Duodenal mucosa (tissue), 2 donors: Measurements from ENCODE around the gene RER1.

Experiments used
- H3K27ac ChIP-seq: one replicate; pipeline ENCODE4 v1.7.0; 2013; ENCODE audit warnings: low read depth, low read length
- H3K27me3 ChIP-seq, 2 donors: one replicate each; pipeline ENCODE4 v1.7.0; 2013; ENCODE audit warnings: low read length in 2 of 2, control low read depth in 1 of 2; ENCODE audit not compliant: insufficient read depth in 2 of 2, control insufficient read depth in 1 of 2
- H3K36me3 ChIP-seq, 2 donors: one replicate each; pipeline ENCODE4 v1.7.0; 2013; ENCODE audit warnings: low read length in 2 of 2, control low read depth in 1 of 2; ENCODE audit not compliant: insufficient read depth in 2 of 2, control insufficient read depth in 1 of 2
- H3K4me1 ChIP-seq, 2 donors: one replicate each; pipeline ENCODE4 v1.7.0; 2013; ENCODE audit warnings: low read length in 2 of 2, control low read depth in 1 of 2; ENCODE audit not compliant: insufficient read depth in 2 of 2, control insufficient read depth in 1 of 2
- H3K4me3 ChIP-seq, 2 donors: one replicate each; pipeline ENCODE4 v1.7.0; 2013; ENCODE audit warnings: low read length in 2 of 2, low read depth in 1 of 2
- H3K9ac ChIP-seq, 2 donors: one replicate each; pipeline ENCODE4 v1.7.0; 2013; ENCODE audit warnings: low read length in 2 of 2, low read depth in 1 of 2
- H3K9me3 ChIP-seq, 2 donors: one replicate each; pipeline ENCODE4 v1.7.0; 2013; ENCODE audit warnings: low read length in 2 of 2, control low read depth in 1 of 2; ENCODE audit not compliant: control insufficient read depth in 1 of 2

The RER1 gene

GRCh38 chr1:2408456-2408855, 16.8 kb downstream of the RER1 start:
- Histone ChIP-seq H3K27ac (no peak overlapping the region), H3K27me3 (no peaks in the 10 kb centered on the region), H3K4me3 (no peak overlapping the region), H3K9ac (no peak overlapping the region), H3K36me3 (peaks cover 19 to 47% of the 10 kb centered on the region in 2 donors), H3K9me3 (no peaks in the 10 kb centered on the region), H3K4me1 (peaks cover 7 to 12% of the 10 kb centered on the region in 2 donors)

DNA sequence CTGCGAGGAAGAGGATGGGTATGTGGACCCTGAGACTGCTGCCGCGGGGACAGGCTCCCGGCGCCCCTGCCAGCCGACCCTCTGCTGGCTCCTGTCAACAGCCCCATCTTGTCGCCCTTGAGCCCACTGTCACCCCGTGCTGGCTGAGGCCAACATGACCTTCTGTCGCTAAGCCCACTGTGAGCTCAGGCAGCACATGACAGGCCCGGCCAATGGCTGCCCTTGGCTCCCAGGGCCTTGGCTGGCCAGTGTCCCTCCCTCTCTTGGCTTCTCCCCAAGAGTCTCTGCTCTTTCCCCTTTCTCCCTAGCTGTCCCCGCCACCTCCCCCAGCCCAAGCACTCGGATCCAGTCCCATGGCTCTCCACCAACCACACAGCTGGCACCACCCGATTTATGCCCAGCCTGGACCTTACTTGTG, 17.2 kb downstream of the RER1 start:
- H3K36me3 ChIP-seq = peaks cover 16 to 44% of the 10 kb centered on the region in 2 donors
- no peak overlapping the region for H3K9ac ChIP-seq
- H3K27ac ChIP-seq = no peak overlapping the region
- H3K4me1 ChIP-seq = peaks cover 11 to 16% of the 10 kb centered on the region in 2 donors
- H3K4me3 ChIP-seq = no peak overlapping the region
- H3K27me3 ChIP-seq = no peaks in the 10 kb centered on the region
- no peaks in the 10 kb centered on the region for H3K9me3 ChIP-seq

GRCh38 chr1:2409745-2410144, 18.1 kb downstream of the RER1 start:
- H3K4me1 ChIP-seq = peaks cover 16 to 24% of the 10 kb centered on the region in 2 donors
- H3K9me3 ChIP-seq = no peaks in the 10 kb centered on the region
- no peak overlapping the region for H3K27ac ChIP-seq
- H3K36me3 ChIP-seq = peaks cover 8 to 35% of the 10 kb centered on the region in 2 donors
- H3K9ac ChIP-seq = no peak overlapping the region
- H3K4me3 ChIP-seq = no peak overlapping the region
- H3K27me3 ChIP-seq = no peaks in the 10 kb centered on the region

- no peaks in the 10 kb centered on the region for H3K9me3 ChIP-seq
- H3K36me3 ChIP-seq = peaks cover 3 to 20% of the 10 kb centered on the region in 2 donors
- H3K4me3 ChIP-seq = peak overlapping the region; percentile 78 to 91
- H3K27me3 ChIP-seq = peaks cover 0 to under 1% of the 10 kb centered on the region in 2 donors
- H3K4me1 ChIP-seq = peaks cover 27 to 36% of the 10 kb centered on the region in 2 donors
- peak overlapping the region; percentile 81 to 84 for H3K9ac ChIP-seq
- peak overlapping the region; percentile 84 for H3K27ac ChIP-seq
Measured at GRCh38 chr1:2411801-2412394, 20.3 kb downstream of the RER1 start.

GRCh38 chr1:2412395-2412772, 20.7 kb downstream of the RER1 start, which contains the start of gene PEX10:
Gene PEX10 (minus strand): TSS chr1:2412564. CDS start chr1:2412502, 62 bp downstream.
- peak within 1 kb of the TSS; percentile 91 for H3K27ac ChIP-seq
- peak within 1 kb of the TSS; percentile 81 to 84 for H3K9ac ChIP-seq
- H3K27me3 ChIP-seq = peaks cover 0 to 6% of the 10 kb centered on the region in 2 donors
- H3K4me3 ChIP-seq = peak within 1 kb of the TSS; percentile 78 to 91
- peaks cover 27 to 36% of the 10 kb centered on the region in 2 donors for H3K4me1 ChIP-seq
- no peaks in the 10 kb centered on the region for H3K9me3 ChIP-seq
- peaks cover 3 to 18% of the 10 kb centered on the region in 2 donors for H3K36me3 ChIP-seq

DNA sequence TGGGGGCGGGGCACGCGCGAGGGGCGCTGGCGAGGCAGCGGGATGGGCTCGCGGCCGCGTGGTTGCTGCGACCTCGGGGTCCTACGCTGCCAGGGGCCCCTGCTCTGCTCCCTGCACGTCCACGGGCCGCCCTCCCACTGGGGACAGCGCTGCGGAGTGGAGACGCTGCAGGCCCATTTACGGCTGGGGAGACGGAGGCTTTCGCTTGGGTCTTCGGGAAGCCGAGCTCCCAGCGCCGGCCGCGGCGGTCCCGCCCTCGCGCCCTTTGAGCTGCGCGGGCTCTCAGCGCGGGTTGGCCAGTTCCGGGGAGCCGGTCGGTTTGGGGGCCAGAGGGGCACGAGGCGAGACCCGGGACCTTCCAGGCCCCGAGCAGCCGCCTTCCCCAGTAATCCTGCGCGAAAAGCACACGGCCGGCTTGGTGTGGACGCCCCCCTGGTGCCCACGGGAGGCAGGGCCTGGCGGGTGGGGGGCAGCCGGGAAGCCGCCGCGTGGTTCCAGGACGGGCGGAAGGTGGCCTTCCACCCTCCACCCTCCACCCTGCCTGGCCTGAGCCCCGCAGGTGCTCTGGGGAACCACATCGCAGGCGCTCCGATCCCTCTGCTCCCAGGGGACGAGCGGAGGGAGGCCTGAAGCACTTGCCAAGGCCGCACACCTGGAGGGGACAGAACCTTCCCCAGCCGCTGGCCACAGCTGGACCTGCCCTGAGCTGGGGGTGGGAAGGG, 21.3 kb downstream of the RER1 start:
- Histone ChIP-seq H3K9me3 (no peaks in the 10 kb centered on the region), H3K27ac (peak overlapping the region; percentile 91), H3K9ac (peak overlapping the region; percentile 69 to 81), H3K4me1 (peaks cover 27 to 36% of the 10 kb centered on the region in 2 donors), H3K27me3 (peaks cover 0 to 11% of the 10 kb centered on the region in 2 donors), H3K36me3 (peaks cover 3 to 15% of the 10 kb centered on the region in 2 donors), H3K4me3 (peak overlapping the region; percentile 78 to 83)

DNA sequence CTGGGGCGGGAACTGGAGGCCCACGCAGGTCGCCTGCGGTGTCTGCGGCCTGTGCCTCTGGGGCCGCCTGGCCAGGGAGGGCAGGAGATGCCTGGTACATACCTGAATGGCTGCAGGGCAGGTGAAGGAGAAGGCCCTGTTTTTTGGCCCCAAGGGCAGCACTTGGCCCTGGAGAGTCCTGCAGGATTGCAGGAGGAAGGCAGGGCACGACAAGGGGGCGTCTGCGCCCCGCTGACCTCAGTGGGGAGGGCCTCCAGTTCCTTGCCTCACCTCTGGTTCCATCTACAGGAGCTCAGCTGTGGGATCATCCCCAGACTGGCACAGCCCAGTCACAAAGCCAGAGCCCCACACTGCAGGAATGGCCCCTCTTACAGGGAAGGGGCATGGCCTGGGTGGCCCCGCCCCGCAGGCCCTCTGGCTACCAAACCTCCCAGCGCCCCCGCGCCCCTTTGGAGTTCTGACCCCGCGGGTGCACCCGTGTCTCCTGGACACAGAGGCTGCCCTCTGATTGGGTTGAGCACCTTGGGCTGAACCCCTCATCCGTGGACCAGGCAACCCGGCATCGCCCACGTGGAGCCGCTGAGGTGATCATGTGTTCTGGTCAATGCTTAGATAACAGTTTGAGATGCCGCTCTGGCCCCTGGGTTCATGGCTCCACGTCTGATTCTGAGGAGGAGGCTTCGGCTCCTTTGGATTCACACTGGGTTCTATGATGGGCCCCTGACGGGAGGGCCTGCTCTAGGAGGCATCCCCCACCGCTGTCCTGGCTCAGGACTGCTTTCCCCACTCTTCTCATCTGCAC, 22.1 kb downstream of the RER1 start:
- no peaks in the 10 kb centered on the region for H3K9me3 ChIP-seq
- H3K36me3 ChIP-seq = peaks cover 0 to 7% of the 10 kb centered on the region in 2 donors
- H3K9ac ChIP-seq = peak overlapping the region; percentile 69 to 81
- H3K27me3 ChIP-seq = peaks cover 0 to 16% of the 10 kb centered on the region in 2 donors
- H3K27ac ChIP-seq = peak overlapping the region; percentile 91
- peaks cover 27 to 36% of the 10 kb centered on the region in 2 donors for H3K4me1 ChIP-seq
- H3K4me3 ChIP-seq = peak overlapping the region; percentile 78 to 83

DNA sequence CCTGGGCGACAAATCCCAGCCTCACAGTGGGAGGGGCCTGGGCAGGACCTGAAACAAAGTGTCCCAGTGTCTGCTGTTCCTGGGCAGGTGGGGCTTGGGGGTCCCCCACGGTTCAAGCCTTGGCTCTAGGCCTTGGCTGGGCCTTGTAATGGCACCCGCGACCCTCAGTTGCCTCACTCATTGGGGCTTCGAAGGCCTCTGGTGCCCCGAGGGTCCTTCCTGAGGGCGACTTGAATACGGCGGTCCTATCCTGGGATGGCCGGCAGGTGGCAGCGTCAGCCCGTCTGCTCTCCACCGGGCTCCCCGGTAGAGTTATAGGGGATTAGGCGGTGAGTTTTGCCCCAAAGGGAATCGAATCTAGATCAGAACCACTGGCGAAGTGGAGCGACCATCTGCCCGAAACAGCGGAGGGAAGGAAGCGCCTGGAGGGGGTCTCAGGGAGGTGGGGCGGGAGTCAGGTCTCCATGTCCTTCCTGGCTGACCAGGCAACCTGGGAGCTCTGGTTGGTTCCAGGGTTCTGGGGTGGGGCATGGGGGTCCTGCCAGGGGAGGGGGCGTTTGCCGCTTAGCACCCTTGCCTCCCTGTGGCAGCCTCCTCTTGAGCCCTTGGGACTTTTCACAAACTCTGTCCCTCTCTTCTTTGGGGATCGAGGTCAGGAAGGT, 22.8 kb downstream of the RER1 start:
- Histone ChIP-seq H3K27me3 (peaks cover 0 to 22% of the 10 kb centered on the region in 2 donors), H3K27ac (no peak overlapping the region), H3K36me3 (no peaks in the 10 kb centered on the region), H3K4me1 (peaks cover 27 to 36% of the 10 kb centered on the region in 2 donors), H3K4me3 (peak overlapping the region; percentile 78 to 83), H3K9me3 (no peaks in the 10 kb centered on the region), H3K9ac (peak overlapping the region; percentile 69 to 81)

DNA sequence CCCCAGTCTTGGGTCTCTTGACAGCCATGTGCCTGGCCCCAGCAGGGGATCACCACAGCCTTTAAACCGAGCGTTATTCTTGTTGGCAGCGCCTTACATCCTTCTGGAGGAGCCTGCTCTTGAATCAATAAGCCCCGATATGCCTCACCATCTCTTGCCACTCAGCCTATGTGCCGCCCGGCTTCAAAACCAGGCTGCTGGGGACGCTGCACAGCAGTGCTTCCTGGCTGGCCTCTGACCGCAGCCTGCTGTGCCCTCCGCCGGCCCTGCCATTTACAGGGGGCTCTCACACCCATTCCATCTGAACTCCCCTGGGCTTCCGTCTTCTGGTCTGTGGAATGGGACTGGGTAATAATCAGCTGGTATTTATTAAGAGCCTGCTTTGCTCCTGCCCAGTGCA, 23.7 kb downstream of the RER1 start:
- H3K4me1 ChIP-seq = peaks cover 27 to 36% of the 10 kb centered on the region in 2 donors
- no peaks in the 10 kb centered on the region for H3K9me3 ChIP-seq
- H3K4me3 ChIP-seq = peak overlapping the region; percentile 63 to 65
- H3K36me3 ChIP-seq = no peaks in the 10 kb centered on the region
- H3K27me3 ChIP-seq = peaks cover 0 to 22% of the 10 kb centered on the region in 2 donors
- H3K27ac ChIP-seq = no peak overlapping the region
- H3K9ac ChIP-seq = peak overlapping the region in 1 of 2 donors; percentile 29
